Fibroblast of skin of left biceps (primary cell): ENCODE data around the gene CTNND2.
"Not testable (repeated sequence)": the region's sequence is repeated elsewhere in the genome, so short reads cannot be mapped to it uniquely, and the experiment has no call there.

Experiments used
- DNase-seq, 2 experiments: peaks; one replicate each; pipeline ENCODE4 v3.0.0-alpha.2; 2013; ENCODE audit warnings: low read depth in 2 of 2

CTNND2 gene

DNA sequence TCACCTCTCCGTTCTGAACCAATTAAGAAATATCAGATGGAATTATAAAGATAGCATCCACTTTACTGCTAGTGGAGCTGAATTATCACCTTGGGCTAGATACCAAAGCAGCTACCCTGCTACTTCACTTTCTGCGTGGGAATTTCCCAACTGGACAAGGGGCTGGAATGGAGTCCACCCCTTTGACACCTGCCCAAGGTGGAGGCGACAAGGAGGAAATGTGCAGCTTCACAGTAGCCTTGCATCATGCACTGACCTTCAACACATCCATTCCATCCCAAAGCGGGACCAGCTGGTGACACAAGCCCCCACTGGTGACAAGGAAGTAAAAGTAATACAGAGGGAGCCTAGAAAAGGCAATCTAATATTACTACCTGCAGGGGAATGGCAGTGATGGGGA is 30.7 kb downstream of the CTNND2 start:
- DNase-seq = no peak

DNA sequence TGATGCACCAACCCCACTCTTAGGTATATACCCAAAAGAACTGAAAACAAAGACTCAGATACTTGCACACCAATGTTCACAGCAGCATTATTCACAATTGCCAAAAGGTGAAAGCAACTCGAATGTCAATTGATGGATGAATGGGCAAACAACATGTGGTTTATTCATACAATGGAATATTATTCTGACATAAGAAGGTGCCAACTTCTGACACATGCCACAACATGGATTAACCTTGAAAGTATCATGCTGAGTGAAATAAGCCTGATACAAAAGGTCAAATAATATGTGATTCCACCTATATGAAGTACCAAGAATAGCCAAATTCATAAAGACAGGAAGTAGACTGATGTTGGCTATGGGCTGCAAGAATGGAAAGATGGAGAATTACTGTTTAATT is 35.0 kb downstream of the CTNND2 start:
- no peak for DNase-seq

DNA sequence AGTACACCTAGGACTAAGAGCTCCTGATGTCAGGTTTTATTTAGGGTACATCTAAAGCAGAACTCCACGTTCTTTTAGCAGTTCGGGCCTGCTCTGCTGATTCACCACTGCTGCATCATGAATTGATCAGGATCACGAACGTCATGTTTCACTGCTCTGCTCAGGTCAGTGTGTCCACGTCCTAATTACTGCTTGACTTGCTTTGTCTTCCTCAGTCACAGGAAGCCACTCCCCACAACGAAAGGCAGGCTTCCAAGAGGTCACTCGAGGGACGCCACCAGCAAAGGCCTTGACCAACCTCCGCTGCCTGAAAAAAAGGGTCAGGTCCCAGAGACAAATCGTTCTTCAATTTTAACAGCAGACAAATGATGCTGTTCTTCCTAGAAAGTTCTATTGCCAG is 40.3 kb downstream of the CTNND2 start:
- no peak for DNase-seq

DNA sequence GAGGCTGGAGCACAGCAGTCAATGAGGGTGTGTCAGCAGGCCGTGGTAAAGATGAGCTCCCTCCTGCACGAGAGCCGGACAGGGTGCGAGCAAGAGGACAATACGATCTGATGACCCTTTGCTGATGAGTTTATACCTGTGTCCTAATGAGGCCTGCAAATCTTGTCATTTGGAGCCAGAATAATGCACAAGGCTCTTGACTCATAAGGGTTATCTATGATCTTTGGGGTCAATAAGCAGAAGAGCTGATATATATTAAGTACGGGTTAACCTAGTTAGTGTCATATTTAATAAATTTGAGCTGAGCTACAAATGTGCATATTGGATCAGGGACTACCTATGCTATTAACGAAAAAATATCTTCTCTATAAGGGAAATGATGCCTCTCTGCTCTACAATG is 46.9 kb downstream of the CTNND2 start:
- no peak for DNase-seq

DNA sequence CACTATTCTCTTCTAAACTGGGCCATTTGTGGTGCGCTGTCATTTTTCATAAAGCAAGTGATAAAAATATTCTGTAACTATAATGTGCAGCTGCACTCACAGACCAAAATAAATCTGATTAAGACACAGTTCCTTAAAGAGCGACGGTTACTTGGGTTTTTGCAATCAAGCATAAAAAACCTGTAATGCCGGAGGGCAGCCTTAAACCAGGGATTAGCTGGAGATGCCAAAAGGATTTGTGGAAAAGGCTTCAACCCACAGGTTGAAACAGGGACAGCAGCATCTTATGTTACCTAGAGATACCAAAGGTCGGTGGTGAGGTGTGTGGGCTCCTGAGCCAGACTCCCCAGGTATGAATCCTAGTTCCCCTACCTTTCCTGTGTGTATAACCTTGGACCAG is 49.3 kb downstream of the CTNND2 start:
- DNase-seq = no peak

DNA sequence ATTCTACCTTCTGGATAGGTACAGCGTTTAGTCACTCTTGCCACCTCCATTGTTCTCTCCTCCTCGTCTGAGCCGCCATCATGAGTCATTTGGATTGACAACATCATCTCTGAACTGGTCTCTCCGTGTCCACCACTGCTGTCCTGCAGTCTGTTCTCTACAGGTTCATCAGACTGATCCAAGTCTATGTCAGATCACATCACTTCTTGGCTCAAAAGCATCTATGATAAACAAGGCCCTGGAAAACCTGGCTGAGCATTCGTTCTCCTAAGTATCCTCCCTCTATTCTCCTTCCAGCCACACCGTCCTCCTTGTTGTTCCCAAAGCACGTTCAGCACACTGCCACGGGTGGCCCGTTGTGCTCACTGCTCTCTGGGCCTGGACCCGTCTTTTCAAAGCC is 50.5 kb downstream of the CTNND2 start:
- no peak for DNase-seq

DNA sequence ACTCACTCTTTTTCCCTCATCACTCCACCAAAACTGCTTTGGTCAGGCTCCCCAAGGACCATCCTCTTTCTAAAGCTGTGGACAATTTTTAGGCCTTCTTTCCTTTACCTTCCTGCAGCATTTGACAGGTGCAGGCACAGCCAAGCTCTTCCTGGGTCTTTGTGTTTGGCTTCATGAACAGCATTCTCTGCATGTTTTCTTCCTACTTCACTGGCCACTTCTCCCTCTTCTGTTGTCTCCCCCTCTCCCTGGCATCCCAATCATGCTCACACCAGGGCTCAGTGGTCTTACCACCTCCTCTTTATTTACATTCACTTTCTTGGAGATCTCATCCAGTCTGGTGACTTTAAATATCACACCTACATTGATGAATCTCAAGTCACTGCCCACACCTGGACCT is 51.1 kb downstream of the CTNND2 start:
- DNase-seq = no peak

DNA sequence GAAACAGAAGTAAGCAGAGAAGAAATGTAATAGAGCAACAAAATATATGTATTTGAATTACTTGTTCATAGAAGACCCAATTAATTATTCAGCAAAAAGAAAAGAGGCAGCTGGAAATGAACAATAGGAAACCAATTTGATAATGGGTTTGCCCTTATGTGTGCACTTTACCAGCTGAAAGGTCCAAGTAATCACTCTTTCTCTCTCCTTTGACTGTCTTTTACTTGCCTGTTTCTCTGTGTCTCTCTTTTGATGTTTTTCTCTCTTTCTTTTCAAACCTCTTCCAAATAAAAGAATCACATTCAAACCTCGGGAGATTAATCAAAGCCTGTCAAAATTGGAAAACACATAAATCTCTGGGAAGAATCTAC is 51.5 kb downstream of the CTNND2 start:
- no peak for DNase-seq

DNA sequence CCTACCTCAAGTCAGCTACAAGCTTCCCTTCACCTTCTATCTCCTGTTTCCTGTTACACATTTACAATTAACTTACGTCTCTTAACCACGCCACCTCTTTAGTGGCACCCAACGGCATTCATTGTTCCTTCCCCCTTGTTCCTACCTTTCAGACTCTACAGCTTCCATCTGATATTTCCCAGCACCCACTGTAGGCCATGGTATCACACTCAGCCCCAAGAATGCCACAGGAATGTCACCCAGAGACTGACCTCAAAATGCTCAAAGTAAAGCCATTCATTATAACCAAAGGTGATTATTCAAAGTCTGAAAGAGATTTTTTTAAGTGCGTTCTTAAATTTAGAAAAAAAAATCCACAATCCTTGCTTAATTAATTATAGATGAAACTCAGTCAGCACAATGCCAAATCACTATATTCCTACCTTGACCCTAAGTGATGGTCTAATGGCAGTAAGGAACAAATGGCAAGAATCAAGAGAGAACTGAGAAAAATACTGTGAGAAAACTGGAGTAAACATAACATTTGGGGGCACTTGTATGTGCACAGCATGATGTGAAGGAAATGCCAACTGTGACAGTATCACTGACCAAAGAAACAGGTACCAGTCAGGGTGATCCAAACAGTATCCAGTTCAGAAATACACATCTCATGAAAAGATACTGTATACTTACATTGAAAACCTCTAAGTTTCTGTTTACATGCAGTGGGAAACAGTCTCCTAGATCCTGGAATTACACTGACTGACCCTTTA is 52.1 kb downstream of the CTNND2 start:
- no peak for DNase-seq

DNA sequence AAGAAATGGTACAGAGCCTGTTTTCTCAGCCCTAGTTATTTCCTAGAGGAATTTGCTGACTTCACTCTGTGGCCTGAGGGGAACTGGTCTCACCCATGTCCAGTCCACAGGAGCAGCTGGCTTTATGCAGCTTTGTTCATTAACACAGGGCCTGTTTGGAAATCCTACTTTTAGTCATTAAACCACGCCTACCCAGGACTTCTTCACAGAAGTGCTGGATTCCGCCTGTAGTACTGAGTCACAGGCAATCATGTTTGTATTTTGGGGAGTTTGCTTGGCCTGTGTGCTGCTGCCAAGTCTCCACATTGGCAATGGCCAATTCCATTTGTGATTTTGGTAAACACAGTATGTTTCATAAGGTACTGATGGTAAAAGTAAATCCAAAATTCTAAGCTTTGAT is 52.8 kb downstream of the CTNND2 start:
- DNase-seq = no peak

DNA sequence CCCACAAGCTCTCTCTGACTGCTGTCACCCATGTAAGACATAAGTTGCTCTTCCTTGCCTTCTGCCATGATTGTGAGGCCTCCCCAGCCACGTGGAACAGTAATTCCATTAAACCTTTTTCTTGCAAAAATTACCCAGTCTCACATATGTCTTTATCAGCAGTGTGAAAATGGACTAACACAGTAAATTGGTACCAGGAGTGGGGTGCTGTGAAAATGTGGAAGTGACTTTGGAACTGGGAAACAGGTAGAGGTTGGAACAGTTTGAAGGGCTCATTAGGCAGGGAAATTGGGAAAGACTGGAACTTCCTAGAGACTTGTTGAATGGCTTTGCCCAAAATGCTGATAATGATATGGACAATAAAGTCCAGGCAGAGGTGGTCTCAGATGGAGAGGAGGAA is 75.7 kb downstream of the CTNND2 start:
- not testable (repeated sequence) for DNase-seq

DNA sequence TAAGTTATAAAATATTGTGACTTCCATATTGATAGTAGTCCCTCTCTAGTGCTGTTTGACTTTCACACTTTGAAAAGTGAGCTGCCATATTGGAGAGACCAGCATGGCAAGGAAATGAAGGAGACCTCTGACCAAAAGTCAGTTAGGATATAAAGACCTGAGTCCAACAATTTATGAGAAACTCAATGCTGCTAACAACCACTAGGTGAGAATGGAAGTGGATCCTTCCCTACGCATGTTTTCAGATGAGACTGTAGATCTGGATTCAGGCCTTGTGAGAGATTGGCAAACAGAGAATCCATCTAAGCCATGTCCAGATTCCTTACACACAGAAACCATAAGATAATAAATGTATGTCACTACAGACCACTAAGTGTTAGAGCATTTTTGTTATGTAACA is 81.6 kb downstream of the CTNND2 start:
- DNase-seq = no peak

DNA sequence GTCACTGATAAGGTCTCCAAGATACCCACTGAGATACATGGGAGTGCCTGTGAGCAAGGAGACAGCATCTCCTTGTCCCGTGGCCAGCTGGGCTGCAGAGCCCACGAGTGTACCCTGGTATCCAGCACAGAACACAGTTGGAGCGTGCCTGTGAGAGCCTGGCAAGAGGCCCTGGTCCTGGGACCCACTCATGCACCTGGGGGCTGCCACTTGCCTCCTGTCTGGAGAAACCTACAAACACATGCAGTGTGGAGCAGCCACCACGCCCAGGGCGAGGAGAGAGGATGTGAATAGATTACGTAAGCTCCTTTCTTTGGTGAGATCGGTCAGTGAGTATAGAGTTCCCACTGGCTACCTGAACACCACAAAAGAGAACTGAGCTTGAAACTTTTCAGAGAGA is 88.3 kb downstream of the CTNND2 start:
- no peak for DNase-seq

DNA sequence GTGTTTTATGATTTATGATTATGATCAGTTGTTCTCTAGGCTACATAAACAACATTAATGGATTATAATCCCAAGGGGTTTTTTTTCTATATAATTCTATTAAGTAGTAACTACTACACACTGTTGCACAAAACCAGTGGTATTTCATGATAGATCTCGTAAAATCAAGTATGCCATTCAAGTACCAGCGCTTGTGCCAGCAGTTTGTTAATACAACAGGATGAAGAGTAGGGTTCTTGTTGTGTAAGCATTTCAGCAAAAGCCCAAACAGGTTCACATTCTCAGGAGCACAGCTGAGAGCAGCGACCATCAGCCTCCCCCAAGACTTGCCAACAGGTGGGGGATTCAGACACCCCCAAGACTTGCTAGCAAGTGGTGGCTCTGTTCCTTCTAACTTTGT is 88.8 kb downstream of the CTNND2 start:
- DNase-seq = no peak

DNA sequence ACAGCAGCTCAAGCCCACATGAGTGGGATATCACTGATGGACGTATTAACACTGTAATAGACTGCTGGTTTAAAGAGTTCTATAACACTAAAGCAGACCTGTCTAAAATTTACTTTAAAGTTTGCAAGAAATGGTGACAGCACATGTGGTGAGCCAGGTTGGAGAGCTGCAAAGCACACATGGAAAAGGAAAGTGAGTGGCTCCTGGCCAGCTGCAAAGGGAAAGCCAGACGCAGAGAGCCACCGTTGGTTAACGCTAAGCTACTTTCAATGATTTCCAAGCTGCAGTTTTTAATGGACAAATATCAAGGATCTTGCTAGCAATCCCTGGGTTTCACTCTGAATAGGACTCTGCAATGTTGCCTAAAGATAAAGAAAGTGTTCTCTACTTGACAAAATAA is 89.9 kb downstream of the CTNND2 start:
- DNase-seq = no peak

DNA sequence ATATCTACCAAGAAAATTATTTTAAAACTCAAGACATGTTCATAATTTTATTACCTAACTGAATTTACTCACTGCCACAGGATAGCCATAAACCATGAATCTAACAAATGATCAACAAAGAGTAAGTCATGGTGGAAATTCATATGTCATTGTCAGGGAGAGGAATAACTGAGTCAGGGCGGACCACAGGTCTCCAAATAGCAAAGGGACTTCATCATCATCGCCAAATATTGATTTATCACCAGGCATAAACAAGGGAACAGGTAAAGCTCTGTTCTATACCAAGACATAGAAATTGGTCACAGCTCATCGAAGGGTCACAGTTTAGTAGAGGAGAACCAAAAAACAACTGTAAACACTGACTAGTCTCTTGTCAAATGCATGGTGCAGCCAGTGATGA is 94.8 kb downstream of the CTNND2 start:
- no peak for DNase-seq

DNA sequence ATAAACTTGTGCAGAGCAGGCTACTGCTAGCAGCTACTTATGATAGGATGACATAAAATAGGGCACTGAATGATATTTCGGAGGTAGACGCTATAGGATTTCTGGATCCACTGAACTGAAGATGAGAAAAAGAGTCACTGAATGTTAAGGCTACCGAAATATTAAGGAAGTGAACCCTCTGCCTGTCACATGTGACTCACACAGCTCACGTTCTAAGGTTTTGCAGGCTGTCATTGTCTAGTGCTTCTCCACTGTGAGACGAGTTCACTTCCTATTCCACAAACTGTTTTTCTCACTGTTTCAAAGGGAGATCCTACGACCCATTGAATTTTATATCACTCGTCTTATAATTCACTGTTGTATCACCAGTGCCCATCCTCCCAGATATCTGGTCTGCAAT is 100.8 kb downstream of the CTNND2 start:
- no peak for DNase-seq

DNA sequence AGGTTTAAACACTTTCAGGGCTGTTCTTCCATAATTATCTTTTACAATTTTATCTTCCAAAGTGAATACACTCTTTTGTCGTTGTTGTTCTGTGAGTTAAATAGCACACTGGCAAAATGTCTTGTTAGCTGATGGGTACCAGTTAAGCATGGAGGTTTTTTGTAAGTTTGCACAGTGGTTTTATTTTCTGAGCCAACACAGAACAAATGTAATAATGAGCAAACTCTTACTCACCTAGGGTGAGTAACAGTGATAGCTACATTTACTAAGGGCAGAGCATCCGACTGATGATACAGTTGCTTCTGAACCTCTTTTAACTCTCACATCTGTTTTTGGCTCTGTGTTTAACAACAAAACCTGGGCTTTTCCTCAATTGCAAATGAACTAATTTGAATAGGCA is 103.2 kb downstream of the CTNND2 start:
- no peak for DNase-seq

DNA sequence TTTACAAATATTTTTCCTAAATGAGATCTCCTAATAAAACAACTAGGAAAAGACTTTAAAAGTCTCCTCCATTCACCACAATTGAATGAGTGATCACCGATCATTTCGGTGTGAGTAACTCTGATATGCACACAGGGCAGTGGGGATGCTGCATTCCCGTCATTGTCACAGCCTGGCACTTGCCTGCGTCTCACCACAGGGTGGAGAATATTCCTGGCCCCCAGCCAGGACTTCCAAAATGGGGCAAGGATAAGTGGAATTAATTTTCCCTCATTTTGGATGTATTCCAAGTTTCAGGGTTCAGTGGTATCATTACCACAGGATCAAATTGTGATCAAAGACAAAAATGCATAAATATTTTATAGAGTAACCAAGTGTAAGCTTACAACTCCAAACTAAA is 107.1 kb downstream of the CTNND2 start:
- DNase-seq = no peak

DNA sequence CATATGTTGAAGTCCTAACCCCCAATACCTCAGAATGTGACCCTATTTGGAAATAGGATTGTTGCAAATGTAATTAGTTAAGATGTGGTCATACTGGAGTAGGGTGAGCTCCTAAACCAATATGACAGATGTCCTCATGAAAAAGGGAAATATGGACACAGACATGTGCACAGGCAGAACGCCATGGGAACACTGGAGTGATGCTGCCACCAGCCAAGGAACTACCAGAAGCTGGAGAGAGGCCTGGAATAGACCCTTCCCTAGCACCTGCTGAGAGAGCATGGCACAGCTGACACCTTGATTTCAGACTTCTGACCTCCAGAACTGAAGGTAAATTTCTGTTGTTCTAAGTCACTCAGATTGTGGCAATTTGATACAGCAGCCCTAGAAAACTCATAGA is 110.8 kb downstream of the CTNND2 start:
- DNase-seq = no peak

DNA sequence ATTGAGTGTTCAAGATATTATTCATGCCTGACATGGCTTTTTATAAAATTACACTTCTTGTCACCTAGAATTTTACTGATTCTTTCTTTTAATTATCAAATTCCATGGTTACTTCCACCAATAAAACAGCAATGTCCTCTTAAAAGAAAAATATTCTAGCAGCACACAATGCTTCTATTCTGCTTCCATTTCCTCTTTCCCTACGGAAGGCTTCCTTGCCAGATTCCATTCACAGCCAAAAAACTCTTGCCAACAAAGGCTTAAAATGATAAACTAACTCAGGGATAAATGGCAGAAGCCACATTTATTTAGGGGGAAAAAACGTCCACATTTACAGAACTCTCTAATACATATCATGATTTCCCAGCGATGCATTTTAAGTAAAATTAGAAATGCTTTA is 111.6 kb downstream of the CTNND2 start:
- DNase-seq = no peak

DNA sequence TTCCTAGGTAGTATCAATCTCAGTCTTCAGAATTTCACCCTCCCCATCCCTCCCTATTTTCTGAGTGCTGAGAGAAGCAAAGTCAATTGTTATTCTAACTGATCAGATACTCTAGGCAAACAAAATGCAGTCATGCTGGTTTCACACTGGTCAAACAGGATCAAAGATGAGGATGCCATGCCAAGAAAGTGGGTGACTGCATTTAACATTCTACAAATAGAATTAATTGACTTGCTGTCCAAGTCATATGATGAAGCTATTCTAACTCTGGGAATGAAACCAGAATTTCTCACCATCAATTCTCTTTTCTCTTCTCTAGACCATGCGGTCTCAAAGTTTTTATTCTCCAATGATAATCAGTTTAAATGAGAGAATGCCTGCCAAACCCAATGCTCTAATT is 112.5 kb downstream of the CTNND2 start:
- no peak for DNase-seq

DNA sequence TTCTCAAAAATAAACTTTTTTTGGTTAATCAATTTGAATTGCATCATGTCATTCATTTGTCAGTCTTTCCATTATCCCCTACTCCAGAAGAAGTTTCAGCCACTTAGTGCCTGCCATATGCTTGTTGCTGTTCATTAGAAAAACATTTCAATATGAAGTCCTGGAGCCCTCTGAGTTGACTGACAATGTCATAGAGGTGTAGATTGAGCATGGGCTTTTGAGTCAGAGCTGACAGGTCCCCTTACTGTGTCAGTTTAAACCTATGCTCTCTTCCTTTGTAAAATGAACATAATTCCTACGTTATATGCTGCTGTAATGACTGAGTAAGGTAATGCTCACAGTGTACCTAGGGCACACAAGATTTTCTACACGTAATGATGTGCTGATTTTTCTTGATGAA is 114.0 kb downstream of the CTNND2 start:
- no peak for DNase-seq

DNA sequence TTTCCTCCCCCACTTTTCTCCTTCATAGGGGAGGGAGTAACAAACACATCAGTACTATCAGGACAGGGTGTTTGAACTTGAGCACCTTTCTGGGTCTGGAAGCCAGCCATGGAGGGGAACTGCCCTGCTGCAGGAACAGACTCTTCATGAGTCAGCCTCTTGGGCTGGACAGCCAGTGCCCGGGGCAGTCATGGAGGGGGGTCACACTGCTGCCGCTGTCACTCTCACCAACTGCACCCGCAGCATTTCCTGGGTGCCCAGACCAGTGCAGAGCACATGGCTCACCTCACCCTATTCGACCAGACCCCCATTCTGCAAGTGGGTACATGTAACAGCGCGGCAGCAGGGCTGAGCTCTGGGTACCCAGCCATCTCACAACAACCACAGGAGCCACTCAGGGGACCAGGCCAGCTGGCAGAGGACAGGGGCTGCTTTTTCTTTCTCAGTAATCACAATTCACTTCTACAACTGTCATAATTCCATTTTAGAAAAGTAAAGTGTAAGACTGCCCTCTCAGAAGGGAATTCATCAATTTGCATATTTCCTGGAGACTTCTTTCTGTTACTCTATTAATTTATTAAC is 118.4 kb downstream of the CTNND2 start:
- no peak for DNase-seq
